Subcutaneous adipose tissue (tissue), 4 donors: ENCODE results near the gene ZNF616. TPM values are rescaled to one million over a fixed set of nuclear protein-coding genes. Genes with fewer than 3 reads are reported as not detected.

Experiments used
- CTCF ChIP-seq: fragments of 450-650 bp; IDR thresholded peaks from one replicate; pipeline ENCODE4 v1.5.1; 2016; ENCODE audit warnings: low read depth, mild to moderate bottlenecking, control low read depth, antibody characterized with exemption, moderate library complexity
- total RNA-seq, 4 donors: library from RNA; depleted of rRNA; stranded (reverse); fragments of >200 nt; gene quantifications; one replicate each; pipeline ENCODE4 v1.1.0, GENCODE V29; 2016

The ZNF616 gene
- total RNA-seq, 4 donors from 2014 or later, result 7.3 to 15.4 (median 8.6) TPM

- no peak for TF ChIP-seq CTCF
Observed at GRCh38 chr19:52170863-52171320, 31.2 kb upstream of the ZNF616 start.

GRCh38 chr19:52170304-52170703 is 30.6 kb upstream of the ZNF616 start:
- TF ChIP-seq CTCF, result no peak

- no peak for TF ChIP-seq CTCF
Observed at GRCh38 chr19:52155596-52156359, 16.0 kb upstream of the ZNF616 start.

- no peak for TF ChIP-seq CTCF
Observed at GRCh38 chr19:52148256-52148655, 8.5 kb upstream of the ZNF616 start.

DNA sequence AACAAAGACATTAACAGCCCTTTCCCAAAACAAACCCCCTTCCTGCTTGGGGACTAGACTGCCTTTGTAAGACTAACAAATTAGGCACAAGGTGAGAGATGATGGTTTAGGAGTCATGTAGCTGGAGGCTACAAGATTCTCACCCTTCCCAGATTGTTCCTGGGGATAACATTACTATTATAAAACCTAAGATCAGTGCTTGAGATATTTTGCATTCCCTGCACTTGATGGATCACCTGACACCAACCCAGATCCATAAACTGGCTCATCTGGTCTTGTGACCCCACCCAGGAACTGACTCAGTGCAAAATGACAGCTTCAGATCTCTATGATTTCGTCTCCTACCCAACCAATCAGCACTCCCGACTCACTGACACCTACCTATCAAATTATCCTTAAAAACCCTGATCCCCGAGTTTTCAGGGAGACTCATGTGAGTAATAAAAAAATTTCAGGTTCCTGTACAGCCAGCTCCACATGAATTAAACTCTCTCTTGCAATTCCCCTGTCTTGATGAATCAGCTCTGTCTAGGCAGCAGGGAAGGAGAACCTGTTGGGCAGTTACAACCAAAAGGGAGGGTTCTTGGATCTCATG is 2.4 kb upstream of the ZNF616 start:
- TF ChIP-seq CTCF, result no peak

DNA sequence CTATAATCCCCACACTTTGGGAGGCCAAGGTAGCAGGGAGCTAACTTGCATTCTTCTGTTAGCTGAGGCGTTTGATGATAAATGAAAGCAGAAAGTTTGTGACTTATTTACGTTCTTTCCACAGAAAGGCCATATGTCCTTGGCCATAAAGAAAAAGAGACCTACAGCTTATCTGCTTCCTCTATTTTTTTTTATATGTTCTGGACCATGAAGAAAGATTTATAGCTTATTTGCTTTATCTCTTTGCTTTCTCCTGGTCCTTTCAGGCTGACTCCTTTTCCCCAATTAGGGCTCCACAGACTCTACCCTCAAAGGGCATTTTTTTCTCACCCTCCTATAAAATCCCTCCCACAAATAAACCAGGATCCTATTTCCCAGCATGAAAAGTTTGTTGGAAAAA is 1.5 kb upstream of the ZNF616 start:
- no peak for TF ChIP-seq CTCF

DNA sequence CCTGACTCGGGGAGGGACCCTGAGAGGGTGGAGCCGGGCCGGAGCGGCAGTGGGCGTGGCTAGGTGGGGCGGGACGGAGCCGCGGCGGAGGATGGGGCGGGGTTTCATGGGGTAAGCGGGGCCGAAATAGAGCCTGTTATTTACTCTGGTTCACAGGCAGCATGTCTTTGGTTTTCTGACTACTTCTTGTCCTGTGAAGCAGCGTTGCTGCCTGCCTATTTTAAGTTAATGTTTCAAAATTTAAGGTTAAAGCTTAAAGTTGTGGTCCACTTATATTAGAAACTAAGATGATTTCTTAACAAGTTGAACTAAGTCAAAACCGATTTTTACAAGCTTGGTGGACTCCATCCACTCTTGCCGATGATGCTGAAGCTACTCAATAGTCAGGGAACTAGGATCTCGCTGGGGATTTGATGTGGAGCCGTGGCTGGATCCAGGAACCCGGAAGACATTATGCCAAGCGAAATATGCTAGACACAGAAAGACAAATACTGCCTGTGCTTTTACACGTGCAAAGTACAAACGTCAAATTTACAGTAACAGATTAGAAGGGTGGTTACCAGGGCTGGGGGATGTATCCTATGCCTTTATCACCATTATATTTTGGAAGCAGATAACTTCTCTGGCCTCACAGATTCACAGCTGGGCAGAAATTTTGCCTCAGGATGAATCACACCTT is 433 bp upstream of the ZNF616 start:
- no peak for TF ChIP-seq CTCF
